Mucosa of stomach (tissue), 1 donor: Measurements from ENCODE around the gene KCNH8.

Source experiments
- H3K27me3 ChIP-seq: one replicate; pipeline ENCODE4 v1.7.0; 2013; ENCODE audit warnings: mild to moderate bottlenecking, low read length; ENCODE audit not compliant: control insufficient read depth, insufficient read depth
- H3K36me3 ChIP-seq: one replicate; pipeline ENCODE4 v1.7.0; 2013; ENCODE audit warnings: low read length; ENCODE audit not compliant: control insufficient read depth, insufficient read depth
- H3K4me1 ChIP-seq: one replicate; pipeline ENCODE4 v1.7.0; 2013; ENCODE audit warnings: mild to moderate bottlenecking, low read length; ENCODE audit not compliant: control insufficient read depth, insufficient read depth
- H3K4me3 ChIP-seq: one replicate; pipeline ENCODE4 v1.7.0; 2013; ENCODE audit warnings: low read length
- H3K9ac ChIP-seq: one replicate; pipeline ENCODE4 v1.7.0; 2013; ENCODE audit warnings: mild to moderate bottlenecking, low read length, moderate library complexity
- H3K9me3 ChIP-seq: one replicate; pipeline ENCODE4 v1.7.0; 2013; ENCODE audit warnings: mild to moderate bottlenecking, low read length, moderate library complexity; ENCODE audit not compliant: control insufficient read depth
- donor health status: Pancreatic carcinoma.

KCNH8 gene

DNA sequence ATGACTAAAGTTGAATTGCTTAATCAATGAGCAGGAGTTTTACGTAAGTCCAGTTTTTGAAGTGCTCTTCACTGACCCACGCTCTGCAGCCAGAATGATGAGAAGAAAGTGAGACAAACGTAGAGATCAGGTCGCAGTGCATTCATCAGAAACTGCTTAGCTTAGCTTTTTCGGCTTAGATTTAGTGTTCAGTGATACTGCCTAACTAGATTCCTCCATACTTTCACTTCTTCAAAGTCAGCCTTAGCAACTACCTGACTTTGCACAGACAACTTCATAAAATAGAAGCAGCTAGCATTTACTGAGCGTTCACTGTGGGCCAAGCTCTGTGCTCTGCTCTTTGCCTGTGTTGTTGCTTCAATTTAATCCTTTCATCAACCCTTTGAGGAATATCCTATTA, 116.1 kb downstream of the KCNH8 start:
- Histone ChIP-seq H3K4me3 (no peak overlapping the region), H3K36me3 (no peaks in the 10 kb centered on the region), H3K4me1 (no peaks in the 10 kb centered on the region), H3K27me3 (no peaks in the 10 kb centered on the region), H3K9me3 (no peaks in the 10 kb centered on the region), H3K9ac (no peak overlapping the region)

DNA sequence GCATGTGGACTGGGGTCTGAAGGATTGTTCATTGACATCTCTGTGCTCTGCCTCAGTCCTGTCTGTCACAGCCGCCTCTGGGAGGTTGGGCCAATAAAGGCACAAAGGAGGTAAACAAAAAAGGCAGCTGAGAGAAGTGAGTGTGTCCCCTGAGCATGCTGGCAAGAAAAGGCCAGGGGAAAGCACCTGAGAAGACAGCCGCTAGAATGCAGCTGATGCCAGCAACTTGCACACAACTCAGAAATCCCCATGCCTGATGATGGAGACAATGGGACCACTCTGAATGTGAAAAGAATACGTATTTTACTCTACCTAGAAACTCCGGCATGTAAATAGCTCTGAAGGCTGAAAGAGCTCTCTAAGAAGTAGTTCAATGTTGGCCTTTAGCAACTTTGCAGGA, 118.7 kb downstream of the KCNH8 start:
- H3K9me3 ChIP-seq, result no peaks in the 10 kb centered on the region
- H3K9ac ChIP-seq, result no peak overlapping the region
- no peaks in the 10 kb centered on the region for H3K36me3 ChIP-seq
- H3K4me1 ChIP-seq, result no peaks in the 10 kb centered on the region
- H3K4me3 ChIP-seq, result no peak overlapping the region
- no peaks in the 10 kb centered on the region for H3K27me3 ChIP-seq

DNA sequence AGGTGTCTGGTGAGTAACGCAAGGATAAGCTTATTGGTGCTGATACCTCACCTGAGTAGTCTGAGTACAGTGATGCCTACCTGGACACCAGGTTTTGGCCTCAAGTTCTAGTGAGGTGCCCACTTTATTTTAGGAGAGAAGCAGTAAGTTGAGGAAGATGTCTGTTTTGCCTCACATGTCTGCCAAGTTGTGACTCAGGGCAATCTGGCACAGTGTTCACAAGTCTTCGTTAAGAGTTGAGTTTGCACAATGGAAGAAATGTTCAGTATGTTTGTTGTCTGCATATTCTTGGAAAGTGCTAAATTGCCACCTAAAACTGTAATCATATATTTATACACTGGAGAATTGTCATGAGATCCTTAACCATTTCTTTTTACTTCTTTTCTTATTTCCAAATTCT, 122.2 kb downstream of the KCNH8 start:
- H3K4me1 ChIP-seq, result no peaks in the 10 kb centered on the region
- no peaks in the 10 kb centered on the region for H3K27me3 ChIP-seq
- no peak overlapping the region for H3K9ac ChIP-seq
- no peaks in the 10 kb centered on the region for H3K9me3 ChIP-seq
- no peaks in the 10 kb centered on the region for H3K36me3 ChIP-seq
- H3K4me3 ChIP-seq, result no peak overlapping the region

DNA sequence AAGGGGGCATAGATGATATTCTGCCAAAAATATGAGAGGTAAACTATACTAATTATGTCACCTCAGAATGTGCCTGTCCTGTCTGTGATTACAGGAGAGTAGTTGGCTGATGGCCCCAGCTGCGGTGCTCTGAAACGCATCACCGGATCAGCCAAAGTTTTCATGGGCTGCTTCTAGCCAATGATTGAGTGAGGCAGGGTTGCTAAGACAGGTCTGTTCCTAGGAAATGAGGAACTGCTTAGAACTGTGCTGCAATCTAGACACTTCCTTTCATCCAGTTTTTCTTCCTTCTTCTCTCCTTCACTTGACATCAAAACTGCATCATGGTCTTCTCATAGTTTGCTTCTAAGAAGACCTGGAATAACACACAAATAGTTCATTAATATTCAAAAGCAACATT, 124.0 kb downstream of the KCNH8 start:
- no peaks in the 10 kb centered on the region for H3K36me3 ChIP-seq
- H3K4me1 ChIP-seq, result no peaks in the 10 kb centered on the region
- no peaks in the 10 kb centered on the region for H3K27me3 ChIP-seq

DNA sequence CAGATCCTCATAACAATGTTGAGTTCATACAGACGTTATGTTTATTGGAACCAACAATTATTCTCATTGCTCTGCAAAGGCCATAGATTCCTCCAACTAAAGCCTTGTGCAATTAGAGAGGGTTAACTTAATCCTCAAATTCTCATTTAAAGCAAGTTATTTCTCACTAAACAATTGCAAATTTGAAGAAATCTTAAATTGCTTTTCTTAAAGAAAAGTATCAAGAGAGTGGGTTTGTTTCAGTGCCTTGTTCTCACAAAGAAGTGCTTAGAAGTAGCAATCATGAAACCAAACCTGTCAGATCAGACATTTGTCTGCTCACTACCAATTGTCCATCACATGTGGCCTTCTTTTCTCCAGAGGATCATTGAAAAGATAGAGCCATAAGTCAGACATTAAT, 124.8 kb downstream of the KCNH8 start:
- Histone ChIP-seq H3K9ac (no peak overlapping the region), H3K9me3 (no peaks in the 10 kb centered on the region), H3K36me3 (no peaks in the 10 kb centered on the region), H3K4me1 (no peaks in the 10 kb centered on the region), H3K27me3 (no peaks in the 10 kb centered on the region), H3K4me3 (no peak overlapping the region)

More for the DNA sequence above, 124.0 kb downstream of the KCNH8 start:
- no peak overlapping the region for H3K4me3 ChIP-seq
- H3K9ac ChIP-seq, result no peak overlapping the region
- no peaks in the 10 kb centered on the region for H3K9me3 ChIP-seq

DNA sequence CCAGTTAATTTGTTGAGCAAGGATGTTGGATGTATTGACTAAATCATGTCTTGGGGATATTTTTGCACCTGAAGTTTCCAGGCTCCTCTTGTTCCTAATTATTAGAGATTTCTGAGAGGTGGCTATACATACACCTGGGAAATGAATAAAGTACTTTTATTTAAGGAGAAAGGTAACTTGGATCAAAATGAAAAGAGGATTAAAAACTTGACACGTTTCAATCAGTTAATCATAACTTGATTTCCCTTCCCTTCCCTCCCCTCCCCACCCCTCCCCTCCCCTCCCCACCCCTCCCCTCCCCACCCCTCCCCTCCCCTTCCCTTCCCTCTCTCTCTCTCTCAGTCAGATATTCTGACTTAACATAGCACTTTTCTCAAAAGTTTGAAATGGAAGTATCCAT, 126.3 kb downstream of the KCNH8 start:
- H3K4me1 ChIP-seq, result no peaks in the 10 kb centered on the region
- H3K36me3 ChIP-seq, result no peaks in the 10 kb centered on the region
- H3K9me3 ChIP-seq, result no peaks in the 10 kb centered on the region
- H3K27me3 ChIP-seq, result no peaks in the 10 kb centered on the region
- no peak overlapping the region for H3K4me3 ChIP-seq
- no peak overlapping the region for H3K9ac ChIP-seq

DNA sequence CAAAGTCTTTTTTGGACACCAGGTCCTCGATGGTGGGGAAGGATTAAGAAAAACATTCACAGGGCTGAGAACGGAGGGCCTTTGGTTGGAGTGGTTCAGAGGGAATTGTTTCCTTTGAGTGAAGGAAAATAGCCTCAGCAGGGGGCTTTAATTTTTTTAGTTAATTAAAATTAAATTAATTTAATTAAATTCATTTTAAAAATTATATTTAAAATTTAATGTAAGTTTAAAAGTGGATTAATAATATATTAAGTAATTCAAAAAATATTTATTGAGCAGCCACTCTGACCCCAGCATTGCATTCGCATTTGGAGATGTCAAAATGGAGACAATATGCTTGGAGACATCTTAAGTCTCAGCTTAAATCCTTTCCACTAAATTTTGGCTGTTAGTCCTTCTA, 136.7 kb downstream of the KCNH8 start:
- Histone ChIP-seq H3K36me3 (no peaks in the 10 kb centered on the region), H3K9me3 (no peaks in the 10 kb centered on the region), H3K27me3 (no peaks in the 10 kb centered on the region), H3K4me1 (no peaks in the 10 kb centered on the region), H3K4me3 (no peak overlapping the region), H3K9ac (no peak overlapping the region)

DNA sequence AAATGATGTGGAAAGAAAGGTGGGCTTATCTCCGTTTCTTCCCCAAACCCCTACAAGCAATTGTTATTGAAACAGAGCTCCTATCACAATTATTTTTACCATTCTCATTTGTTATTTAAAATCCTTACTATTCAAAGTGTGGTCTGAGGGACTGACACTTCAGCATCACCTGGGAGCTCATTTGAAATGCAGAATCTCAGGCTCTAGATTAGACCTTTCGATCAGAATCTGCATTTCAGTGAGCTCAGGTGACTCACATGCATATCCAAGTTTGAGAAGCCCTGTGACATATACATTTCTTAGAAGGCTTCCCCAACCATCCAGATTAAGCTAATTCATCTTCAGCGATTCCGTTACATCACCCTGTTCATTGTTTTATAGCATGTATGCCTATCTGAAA, 145.0 kb downstream of the KCNH8 start:
- H3K36me3 ChIP-seq, result no peaks in the 10 kb centered on the region
- H3K4me1 ChIP-seq, result no peaks in the 10 kb centered on the region
- H3K9me3 ChIP-seq, result no peaks in the 10 kb centered on the region
- H3K9ac ChIP-seq, result no peak overlapping the region
- H3K27me3 ChIP-seq, result no peaks in the 10 kb centered on the region
- no peak overlapping the region for H3K4me3 ChIP-seq

DNA sequence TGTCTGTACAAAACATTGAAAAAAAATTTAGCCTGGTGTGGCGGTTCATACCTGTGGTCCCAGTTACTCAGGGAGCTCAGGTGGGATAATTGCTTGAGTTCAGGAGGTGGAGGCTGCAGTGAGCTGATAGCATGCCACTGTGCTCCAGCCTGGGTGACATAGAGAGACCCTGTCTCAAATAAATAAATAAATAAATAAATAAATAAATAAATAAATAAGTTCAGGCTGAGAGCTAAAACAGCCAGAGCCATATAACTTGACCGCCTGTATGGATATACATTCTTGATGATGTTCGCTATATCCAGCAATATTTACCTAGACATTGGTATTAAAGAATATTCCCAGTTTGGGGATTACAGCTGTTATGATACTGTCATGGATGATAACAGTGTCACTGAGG, 146.9 kb downstream of the KCNH8 start:
- Histone ChIP-seq H3K4me3 (no peak overlapping the region), H3K36me3 (no peaks in the 10 kb centered on the region), H3K9me3 (no peaks in the 10 kb centered on the region), H3K4me1 (no peaks in the 10 kb centered on the region), H3K9ac (no peak overlapping the region), H3K27me3 (no peaks in the 10 kb centered on the region)

DNA sequence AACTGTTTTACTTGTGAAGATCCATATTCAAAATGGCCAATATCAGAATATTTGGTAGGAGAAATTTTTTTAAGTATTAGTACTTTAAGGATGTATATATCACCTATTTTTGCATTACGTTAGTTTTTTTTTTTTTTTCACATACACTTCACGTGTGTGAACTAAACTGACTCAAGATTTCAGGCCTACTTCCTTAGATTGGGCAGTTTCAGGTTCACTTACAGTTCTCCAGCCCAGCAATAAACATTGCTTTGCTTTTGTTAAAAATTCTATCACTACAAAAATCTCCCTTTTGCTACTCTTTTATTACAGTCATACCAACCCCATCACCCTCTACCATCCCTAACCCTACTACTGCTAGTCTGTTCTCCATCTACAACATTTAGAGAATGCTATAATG, 183.6 kb downstream of the KCNH8 start:
- Histone ChIP-seq H3K4me3 (no peak overlapping the region), H3K36me3 (no peaks in the 10 kb centered on the region), H3K4me1 (no peaks in the 10 kb centered on the region), H3K9ac (no peak overlapping the region), H3K27me3 (no peaks in the 10 kb centered on the region), H3K9me3 (no peaks in the 10 kb centered on the region)

DNA sequence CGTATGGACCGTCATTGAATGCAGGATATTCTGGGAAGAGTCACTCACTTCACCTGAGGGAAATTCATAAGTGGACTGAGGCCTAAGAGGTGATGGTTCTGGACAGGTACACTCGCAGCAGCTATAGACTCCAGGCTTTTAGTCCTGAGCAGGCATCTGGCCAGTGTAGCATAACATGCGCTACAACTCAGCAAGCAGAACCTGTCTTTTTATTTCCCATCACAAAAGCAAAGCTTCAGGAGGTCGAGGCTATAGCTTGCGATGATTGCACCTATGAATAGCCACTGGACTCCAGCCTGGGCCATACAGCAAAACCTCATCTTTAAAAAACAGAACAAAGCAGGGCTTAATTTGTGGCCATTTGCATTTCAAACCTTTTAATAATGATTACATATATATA, 185.8 kb downstream of the KCNH8 start:
- Histone ChIP-seq H3K27me3 (no peaks in the 10 kb centered on the region), H3K9me3 (no peaks in the 10 kb centered on the region), H3K4me3 (no peak overlapping the region)

DNA sequence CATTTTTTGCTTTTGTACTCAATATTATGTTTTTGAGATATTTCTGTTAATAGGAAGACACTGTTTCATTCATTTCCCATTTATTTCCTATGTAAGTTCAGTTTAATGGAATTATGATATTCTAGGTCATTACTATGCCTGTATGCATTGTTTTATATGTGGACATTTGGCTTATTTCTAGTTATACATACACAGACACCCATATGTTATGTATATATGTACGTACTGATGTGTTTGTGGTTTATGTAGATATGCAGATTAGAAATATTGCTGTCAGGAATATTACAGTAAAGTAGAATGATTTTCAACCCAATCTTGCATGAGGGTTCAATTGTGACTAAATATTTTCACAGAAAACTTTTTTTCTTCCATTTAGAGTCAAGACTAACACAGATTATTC, 190.5 kb downstream of the KCNH8 start:
- Histone ChIP-seq H3K27me3 (no peaks in the 10 kb centered on the region), H3K9me3 (no peaks in the 10 kb centered on the region), H3K4me1 (no peaks in the 10 kb centered on the region)

More for the DNA sequence above, 185.8 kb downstream of the KCNH8 start:
- Histone ChIP-seq H3K4me1 (no peaks in the 10 kb centered on the region), H3K36me3 (no peaks in the 10 kb centered on the region), H3K9ac (no peak overlapping the region)

DNA sequence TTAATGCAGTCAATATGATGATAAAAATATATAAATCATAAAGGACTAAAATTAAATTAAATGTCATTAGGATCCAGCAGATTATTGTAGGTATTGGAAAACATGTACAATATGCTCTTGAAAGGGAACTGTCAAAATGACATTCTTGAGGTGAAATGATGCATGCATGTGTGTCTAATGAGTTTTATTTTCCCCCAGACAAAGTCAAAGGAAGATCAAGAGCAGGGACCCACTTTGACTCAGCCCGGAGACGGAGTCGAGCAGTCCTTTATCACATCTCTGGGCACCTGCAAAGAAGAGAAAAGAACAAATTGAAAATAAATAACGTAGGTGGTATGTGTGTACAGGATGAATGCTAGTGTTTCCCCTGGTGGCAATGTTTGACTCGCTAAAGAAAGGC, 194.1 kb downstream of the KCNH8 start:
- Histone ChIP-seq H3K27me3 (no peaks in the 10 kb centered on the region), H3K9ac (no peak overlapping the region), H3K9me3 (no peaks in the 10 kb centered on the region), H3K4me3 (no peak overlapping the region), H3K36me3 (no peaks in the 10 kb centered on the region), H3K4me1 (no peaks in the 10 kb centered on the region)

More for the DNA sequence above, 190.5 kb downstream of the KCNH8 start:
- Histone ChIP-seq H3K36me3 (no peaks in the 10 kb centered on the region), H3K9ac (no peak overlapping the region), H3K4me3 (no peak overlapping the region)
